ENCODE measurements around the gene GPR89A.
A peak's percentile ranks its signal among the peaks of the same experiment; 100 is the strongest.
"Not testable (repeated sequence)": the region's sequence is repeated elsewhere in the genome, so short reads cannot be mapped to it uniquely, and the experiment has no call there.

DNA sequence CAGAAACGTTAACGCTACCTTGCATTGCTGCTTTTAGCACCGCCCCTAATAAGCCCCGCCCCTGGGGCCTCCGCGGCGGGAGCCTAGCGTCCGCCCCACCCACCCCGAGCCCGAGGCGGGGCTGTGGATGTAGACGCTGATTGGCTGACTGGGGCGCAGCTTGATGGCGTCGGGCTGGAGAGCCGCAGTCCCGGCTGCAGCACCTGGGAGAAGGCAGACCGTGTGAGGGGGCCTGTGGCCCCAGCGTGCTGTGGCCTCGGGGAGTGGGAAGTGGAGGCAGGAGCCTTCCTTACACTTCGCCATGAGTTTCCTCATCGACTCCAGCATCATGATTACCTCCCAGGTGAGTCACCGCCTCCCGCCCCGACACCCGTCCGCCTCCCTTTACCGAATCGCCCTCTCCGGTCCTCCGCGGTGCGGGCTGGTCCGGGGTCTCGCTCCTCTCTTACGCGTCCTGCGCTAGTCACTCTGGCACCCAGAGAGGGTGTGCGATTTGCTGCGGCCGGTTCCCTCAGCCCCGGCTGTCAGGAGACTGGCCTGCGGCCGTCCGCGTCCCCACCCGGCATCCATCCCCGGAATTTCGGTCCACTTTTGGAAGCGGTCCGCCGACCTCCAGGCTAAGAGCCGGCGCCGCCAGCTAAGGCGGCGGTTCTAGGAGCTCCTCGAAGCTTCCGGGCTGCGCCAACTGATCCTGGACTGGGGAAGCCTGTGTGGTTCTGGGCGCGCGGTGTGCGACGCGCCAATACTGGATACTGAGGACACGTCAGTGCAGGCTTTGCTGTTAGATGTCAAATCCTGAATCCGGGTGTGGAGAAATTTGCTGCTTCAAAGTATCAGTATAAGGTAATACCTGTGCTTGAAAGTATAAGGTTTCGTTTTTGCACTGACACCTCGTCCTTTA lies at the start of gene GPR89A:
- TF ChIP-seq SRF (IDR thresholded peaks at IDR 0.05; ENCODE audit: low read depth), result peak; percentile 41; the same call in 1 of the 2 replicates
- TF ChIP-seq EGR1 (IDR thresholded peaks at IDR 0.05; ENCODE audit: low read depth); ATF3 (IDR thresholded peaks at IDR 0.05); CBX3 (IDR thresholded peaks at IDR 0.05; ENCODE audit: low read depth); EZH2phosphoT487 (IDR thresholded peaks at IDR 0.05; ENCODE audit: borderline replicate concordance); FOSL1 (IDR thresholded peaks at IDR 0.05; ENCODE audit: low read depth): not testable (repeated sequence)
- peak; percentile 41 for TF ChIP-seq SP1 (IDR thresholded peaks at IDR 0.05; ENCODE audit: low read depth)
- TF ChIP-seq, protein P1, sequence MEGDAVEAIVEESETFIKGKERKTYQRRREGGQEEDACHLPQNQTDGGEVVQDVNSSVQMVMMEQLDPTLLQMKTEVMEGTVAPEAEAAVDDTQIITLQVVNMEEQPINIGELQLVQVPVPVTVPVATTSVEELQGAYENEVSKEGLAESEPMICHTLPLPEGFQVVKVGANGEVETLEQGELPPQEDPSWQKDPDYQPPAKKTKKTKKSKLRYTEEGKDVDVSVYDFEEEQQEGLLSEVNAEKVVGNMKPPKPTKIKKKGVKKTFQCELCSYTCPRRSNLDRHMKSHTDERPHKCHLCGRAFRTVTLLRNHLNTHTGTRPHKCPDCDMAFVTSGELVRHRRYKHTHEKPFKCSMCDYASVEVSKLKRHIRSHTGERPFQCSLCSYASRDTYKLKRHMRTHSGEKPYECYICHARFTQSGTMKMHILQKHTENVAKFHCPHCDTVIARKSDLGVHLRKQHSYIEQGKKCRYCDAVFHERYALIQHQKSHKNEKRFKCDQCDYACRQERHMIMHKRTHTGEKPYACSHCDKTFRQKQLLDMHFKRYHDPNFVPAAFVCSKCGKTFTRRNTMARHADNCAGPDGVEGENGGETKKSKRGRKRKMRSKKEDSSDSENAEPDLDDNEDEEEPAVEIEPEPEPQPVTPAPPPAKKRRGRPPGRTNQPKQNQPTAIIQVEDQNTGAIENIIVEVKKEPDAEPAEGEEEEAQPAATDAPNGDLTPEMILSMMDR (IDR thresholded peaks at IDR 0.05 in 2 of 3, conservative IDR thresholded peaks at IDR 0.05 in 1 of 3; ENCODE audit: borderline replicate concordance in 1 of 3, insufficient read depth in 1 of 3, low read depth in 2 of 3, low read length in 2 of 3), result not testable (repeated sequence)
- TF ChIP-seq POLR2AphosphoS5 (IDR thresholded peaks at IDR 0.05; ENCODE audit: low read depth, low read length), result peak; percentile 84
- TF ChIP-seq POLR2A (IDR thresholded peaks at IDR 0.05; ENCODE audit: borderline replicate concordance, extremely low read depth, insufficient read depth, insufficient read length), result peak; percentile 76
- TF ChIP-seq, protein P2, sequence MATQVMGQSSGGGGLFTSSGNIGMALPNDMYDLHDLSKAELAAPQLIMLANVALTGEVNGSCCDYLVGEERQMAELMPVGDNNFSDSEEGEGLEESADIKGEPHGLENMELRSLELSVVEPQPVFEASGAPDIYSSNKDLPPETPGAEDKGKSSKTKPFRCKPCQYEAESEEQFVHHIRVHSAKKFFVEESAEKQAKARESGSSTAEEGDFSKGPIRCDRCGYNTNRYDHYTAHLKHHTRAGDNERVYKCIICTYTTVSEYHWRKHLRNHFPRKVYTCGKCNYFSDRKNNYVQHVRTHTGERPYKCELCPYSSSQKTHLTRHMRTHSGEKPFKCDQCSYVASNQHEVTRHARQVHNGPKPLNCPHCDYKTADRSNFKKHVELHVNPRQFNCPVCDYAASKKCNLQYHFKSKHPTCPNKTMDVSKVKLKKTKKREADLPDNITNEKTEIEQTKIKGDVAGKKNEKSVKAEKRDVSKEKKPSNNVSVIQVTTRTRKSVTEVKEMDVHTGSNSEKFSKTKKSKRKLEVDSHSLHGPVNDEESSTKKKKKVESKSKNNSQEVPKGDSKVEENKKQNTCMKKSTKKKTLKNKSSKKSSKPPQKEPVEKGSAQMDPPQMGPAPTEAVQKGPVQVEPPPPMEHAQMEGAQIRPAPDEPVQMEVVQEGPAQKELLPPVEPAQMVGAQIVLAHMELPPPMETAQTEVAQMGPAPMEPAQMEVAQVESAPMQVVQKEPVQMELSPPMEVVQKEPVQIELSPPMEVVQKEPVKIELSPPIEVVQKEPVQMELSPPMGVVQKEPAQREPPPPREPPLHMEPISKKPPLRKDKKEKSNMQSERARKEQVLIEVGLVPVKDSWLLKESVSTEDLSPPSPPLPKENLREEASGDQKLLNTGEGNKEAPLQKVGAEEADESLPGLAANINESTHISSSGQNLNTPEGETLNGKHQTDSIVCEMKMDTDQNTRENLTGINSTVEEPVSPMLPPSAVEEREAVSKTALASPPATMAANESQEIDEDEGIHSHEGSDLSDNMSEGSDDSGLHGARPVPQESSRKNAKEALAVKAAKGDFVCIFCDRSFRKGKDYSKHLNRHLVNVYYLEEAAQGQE (IDR thresholded peaks at IDR 0.05; ENCODE audit: low read depth), result not testable (repeated sequence)
